GM18505 (cell line): ENCODE results near the gene ANXA2.
A peak's percentile ranks its signal among the peaks of the same experiment; 100 is the strongest.

ENCODE experiments used
- ATAC-seq: cut with Tn5 transposase; IDR thresholded peaks from one replicate; pipeline ENCODE4 v1.9.1; 2021; ENCODE audit not compliant: unreplicated experiment
- POLR2A ChIP-seq: IDR thresholded peaks from 4 replicates; pipeline ENCODE4 v1.6.1; 2011; ENCODE audit warnings: borderline replicate concordance; ENCODE audit not compliant: insufficient read depth, insufficient read length; ENCODE audit errors: extremely low read depth

Gene ANXA2

DNA sequence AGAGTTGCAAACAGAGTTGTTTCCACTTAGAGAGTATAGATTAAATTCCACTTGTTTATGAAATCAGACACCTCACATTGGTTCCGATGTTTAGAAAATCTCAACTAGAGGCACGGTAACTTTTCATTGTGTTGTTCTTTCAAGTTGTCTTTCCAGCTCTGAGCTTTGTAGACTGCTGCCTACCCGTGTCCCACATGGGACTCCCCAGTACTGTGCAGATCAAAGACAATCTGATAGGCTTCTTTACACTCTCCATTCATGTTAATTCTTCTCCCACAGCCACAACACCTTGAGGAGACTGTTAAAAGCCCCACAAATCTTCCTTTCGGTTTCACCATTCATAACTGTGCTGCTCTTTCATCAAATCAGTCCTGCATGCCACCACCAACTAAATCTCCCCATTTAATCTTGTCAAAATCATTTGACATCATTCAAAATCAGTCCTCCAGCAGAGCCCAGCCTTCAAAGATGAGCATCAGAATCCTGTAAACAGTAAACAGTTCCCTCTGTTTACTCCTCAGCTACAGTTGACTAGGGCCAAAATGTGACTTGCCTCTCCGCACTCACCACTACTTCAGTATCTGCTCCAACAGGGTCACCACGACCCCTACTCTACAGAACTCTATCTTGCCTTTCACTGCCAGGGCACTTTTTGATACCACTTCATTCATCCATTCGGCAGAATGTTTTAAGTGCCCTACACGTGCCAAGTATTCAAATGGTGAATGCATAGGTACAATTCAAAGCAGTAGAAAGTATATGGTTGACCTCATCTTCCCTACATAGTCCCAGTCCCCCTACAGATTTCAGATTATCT, 8.3 kb downstream of the ANXA2 start:
- no peak for TF ChIP-seq POLR2A
- peak; percentile 64 for ATAC-seq

DNA sequence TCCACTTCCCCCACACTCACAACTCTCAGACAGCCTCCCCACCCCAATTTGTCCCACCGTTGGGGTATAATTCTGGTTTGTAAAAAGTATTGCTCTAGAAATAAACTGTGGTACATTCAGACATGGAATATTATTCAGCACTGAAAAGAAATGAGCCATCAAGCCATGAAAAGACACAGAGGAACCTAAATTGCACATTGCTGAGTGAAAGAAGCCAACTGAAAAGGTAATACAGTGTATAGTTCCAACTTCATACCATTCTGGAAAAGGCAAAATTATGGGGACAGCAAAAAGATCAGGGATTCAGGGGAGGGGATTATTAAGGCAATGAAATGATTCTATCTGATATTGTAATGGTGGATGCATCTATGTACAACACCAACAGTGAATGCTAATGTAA, 10.5 kb downstream of the ANXA2 start:
- TF ChIP-seq POLR2A = no peak
- ATAC-seq = no peak

DNA sequence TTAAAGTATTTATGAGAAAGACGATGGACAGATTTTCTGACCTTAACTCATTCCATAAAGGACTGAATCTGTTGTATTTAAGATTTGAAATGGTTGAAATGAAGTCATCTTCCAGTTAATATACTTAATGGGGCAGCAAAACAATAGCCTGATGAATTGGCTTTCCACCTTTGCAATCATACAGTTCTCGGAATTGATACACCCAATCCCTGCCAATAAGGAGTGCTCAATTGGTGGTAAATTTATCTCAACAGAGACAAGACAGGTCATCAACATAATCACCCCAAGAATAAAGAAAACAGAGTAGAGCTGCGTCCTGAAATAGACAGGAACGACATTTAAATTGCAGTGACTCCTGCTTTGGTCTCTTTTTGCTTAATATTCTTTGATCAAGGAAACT, 11.2 kb downstream of the ANXA2 start:
- ATAC-seq = no peak

DNA sequence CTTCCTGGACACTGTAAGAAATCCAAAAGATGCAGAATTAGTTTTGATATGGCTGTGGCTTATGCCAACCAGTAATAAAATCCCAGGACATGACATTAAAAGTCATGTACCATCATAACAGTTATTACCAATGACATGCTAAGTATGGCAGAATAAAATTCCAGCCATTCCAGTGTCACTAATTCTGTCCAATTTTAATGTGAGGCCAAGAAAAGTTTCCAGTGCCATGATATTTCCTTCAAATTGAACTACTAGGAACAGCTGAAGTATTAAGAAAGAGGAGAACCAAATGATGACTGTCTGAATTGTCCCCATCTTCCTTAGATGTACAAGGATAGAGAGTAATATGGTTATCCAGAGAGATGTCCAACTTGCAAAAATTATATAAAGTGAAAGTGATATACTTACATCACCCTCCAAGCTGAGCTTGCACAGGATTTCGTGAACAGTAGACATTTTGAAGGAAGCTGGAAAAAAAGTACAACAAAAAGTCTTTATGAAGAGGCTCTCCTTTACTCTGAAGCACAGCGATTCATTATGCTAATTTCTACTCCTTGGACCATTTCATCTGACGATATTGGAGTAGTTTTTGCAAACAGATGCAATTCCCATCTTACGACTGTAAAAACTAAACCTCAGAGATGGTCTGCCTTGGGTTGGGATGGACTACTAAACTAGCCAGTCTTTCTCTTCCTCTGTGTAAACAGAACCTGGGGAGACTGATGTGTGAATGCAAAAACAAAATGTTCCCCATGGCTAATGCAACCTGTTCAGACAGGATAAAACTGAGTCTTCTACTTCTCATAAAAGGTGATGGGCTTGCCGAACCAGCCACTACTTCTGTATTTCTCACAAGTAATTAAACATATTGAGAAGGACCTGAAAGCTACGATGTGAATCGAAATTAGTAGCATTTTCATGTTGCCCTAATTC, 11.9 kb downstream of the ANXA2 start:
- no peak for ATAC-seq
- no peak for TF ChIP-seq POLR2A

More for the DNA sequence above, 11.2 kb downstream of the ANXA2 start:
- TF ChIP-seq POLR2A = no peak

DNA sequence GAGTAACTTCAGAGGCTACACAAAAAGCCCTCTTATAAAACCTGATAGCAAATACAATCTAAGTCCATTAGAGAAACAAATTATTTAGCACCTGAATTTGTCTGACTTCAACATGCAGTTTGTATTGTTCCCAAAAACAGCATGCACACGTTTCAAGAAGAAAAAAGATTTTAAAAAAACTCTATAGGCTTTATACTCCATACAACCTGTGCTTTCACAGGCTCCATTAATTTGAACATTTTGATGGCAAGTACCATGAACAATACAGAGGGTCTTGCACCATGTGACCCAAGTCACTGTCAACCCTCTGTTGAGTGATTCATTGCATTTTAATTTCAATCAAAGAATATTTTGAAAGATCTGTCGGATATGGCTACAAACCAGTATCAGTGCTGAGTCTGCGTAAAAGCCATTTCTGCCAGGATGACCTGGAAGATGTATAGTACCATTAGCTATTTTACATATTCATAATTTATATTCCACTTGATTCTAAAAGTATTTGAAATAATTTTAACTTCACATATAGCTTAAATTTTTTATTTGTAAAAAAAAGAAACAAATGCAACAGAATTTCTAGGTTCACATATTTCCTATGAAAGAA, 13.2 kb downstream of the ANXA2 start:
- no peak for TF ChIP-seq POLR2A
- no peak for ATAC-seq

DNA sequence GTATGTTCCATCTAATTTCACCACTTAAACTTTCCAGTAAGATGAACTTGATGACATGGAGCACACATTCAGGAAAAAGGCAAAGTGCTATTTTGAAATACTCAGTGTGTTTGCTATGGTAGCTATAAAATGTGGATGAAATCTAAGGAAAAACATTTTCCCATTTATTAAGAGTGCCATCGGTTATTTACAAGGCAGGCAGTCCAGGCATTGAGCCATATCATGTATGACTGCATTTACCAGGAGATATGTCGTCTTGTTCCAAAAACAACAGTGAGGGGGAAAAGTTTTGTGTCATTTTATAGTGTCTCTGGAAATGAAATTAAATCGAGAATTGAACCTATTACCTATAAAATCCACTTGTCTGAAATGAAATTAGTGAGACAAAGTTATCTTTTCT, 13.7 kb downstream of the ANXA2 start:
- no peak for ATAC-seq
- TF ChIP-seq POLR2A = no peak

DNA sequence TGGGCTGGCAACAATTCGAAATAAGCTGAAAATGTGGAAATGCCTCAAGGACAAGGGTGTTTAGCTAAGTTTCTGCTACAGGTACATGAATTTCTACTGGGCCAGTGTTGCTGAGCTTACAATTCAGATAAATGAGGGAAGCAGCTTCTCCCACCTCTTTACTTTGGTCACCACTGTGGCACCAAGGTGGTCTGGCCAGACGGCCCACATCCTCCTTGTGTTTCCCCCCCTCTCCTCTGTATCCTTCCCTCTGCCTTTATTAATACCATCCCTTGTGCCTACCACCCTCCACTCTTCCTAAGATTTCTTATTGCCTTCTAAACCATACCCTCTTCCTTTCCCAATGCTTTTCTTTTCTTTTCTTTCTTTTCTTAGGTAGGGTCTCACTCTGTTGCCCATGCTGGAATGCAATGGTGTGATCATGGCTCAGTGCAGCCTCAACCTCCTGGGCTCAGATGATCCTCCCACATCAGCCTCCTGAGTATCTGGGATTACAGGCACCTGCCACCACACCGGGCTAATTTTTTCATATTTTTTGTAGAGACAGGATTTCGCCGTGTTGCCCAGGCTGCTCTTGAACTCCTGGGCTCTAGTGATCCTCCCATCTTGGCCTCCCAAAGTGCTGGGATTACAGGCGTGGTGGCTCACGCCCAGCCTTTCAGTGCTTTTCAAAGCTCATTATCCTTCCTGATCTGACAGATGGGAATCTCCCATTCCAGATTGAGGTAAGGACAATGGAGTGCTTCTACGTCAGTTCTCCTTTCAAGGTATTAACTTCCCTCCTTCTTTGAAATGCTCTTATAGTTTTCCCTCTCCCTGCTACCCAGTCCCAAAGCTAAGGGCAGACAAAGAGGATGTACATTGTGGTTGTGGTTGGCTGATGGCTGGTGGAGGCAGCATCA, 14.8 kb downstream of the ANXA2 start:
- no peak for ATAC-seq
- no peak for TF ChIP-seq POLR2A

DNA sequence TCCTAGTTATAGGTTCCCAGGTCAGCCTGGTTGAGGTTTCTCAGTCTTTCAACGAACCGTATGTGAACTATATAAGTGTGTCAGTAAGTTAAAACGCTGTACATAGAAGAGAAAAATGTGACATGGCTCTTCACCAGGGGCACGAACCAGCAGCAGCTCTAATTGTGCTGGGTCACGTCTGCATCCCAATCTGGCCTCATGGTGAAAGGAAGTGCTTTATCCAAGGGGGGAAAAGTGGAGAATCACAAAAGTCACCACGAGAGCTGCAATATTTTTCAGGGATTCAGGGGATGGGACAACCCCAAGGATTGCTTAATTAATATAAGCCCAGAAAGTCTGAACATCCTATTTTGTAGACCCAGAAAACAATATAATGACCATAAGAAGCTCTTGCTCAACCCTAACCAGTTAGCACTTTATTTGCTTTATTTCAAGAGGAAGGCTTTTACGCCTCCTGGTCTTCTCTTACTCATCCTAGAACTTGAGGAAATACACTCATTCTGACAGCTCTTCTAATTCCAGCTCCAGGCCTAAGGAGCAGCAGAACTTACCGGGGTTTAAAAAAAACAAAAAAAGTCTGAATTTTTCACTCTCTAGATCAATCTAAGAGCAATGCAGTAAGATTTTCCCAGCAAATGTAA, 16.5 kb downstream of the ANXA2 start:
- no peak for ATAC-seq

DNA sequence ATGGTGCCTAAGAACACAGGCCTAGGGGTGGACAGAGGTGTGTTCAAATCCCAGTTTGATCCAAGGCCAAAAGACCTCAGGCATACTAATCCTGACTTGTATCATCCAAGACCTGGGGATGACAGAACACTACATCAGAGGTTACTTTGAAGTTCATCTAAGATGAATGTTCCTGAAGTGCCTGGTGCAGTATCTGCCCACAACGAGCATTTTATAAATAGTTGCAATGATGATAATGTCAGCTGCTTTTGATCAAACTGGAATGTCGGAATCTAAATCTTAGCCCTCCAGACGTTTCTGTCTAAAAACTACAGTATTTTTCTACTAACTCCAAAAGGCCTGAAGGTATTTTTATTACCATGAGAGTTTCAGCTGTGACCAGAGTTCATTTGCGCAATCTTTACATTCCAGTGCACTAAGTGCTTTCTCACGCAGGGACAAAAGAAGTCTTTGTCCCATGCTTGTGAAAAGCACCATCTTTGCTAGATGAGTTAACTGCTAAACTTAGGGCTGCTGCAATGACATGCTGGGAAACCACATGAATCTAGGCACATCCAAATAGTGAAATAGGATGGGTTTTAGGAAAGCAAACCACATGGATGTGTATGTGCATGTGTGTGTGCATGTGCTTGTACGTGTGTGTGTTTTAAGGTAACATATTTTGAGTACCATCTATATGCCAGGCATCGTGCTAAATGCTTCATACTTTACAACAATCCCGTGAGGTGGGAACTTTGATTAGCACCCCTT, 18.1 kb downstream of the ANXA2 start:
- no peak for ATAC-seq
- TF ChIP-seq POLR2A = no peak

More for the DNA sequence above, 16.5 kb downstream of the ANXA2 start:
- no peak for TF ChIP-seq POLR2A

DNA sequence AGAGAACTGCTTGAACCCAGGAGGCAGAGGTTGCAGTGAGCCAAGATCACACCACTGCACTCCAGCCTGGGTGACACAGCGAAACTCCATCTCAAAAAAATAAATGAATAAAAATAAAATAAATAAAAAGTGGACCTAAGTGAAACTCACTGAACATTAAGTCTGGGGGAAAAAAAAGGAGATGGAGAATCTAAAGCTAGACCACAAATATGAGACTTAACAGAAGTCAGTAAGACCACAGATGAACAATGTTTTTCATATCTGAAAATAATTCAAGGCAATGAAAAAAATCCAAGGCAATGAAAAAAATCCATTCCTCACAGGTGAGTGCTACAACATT, 18.6 kb downstream of the ANXA2 start:
- ATAC-seq = no peak
- TF ChIP-seq POLR2A = no peak

DNA sequence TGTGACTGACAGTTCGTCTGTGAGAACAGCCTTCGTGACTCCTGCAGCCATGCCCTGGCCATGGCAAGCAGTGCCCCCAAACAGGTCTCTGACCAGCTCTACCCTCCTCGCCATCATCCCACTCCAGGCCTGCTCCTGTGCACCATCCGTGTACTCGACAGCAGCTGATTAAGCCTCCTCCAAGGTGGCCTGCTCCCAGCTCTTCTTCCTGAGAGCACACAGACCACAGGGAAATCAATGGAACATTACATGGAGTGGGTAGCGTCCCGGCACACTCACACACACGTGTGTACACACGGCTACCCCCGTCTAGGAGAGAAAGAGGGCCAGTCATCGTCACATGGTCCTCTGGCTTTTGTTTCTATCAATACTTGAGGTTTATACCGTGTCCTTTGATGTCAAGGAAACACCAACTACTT, 21.1 kb downstream of the ANXA2 start:
- TF ChIP-seq POLR2A = no peak
- ATAC-seq = no peak

DNA sequence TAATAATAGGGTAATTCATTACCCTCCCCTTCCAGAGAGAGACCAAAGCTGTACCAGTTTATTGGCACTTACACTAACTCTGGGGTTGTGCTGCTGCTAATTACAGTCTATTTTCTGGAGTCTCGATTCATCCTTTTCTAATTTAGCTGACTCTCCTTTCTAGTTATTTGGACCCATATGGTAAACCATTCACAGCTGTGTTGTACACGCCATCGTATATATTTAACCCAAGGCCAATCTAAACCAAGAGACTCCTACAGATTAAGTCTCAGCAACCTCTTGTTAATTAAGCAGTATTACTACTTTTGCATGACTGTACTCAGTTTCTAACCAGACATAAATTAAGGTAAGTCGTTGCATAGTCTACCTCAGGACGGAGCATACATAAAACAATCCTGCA, 22.5 kb downstream of the ANXA2 start:
- TF ChIP-seq POLR2A = no peak
- no peak for ATAC-seq

DNA sequence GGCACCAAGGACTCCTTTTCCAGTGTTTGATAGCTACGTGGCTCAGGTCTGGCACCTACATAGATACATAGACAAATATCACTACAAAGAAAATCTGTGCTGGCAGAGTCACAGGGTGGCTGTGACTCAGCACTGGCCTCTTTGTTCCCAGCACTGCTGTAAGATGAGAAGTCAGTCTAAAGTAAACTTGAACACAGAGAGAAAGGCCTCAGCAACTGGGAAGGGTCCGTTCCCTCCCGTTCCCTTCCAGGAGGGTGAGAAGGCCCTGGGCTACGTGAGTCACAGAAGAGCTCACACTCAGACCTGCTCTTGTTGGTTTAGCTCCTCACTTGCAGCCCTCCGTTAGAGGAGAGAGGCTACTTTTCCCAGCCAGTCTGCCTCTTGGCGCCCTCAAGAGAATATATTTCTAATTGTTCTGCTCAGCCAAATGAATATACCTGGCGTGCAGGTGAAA, 23.1 kb downstream of the ANXA2 start:
- no peak for TF ChIP-seq POLR2A
- ATAC-seq = no peak
